HL-60/S4 (cell line): ENCODE data around the gene IRAK2.
"Not testable (repeated sequence)": the region's sequence is repeated elsewhere in the genome, so short reads cannot be mapped to it uniquely, and the experiment has no call there.

Experiments
- in situ Hi-C: fragments of 300-500 bp; cut with MboI; formaldehyde crosslinking; loops from 2 replicates; pipeline ENCODE4 v1.14.3; 2022; ENCODE audit warnings: low sequenced_read_pairs

The IRAK2 gene, protein sequence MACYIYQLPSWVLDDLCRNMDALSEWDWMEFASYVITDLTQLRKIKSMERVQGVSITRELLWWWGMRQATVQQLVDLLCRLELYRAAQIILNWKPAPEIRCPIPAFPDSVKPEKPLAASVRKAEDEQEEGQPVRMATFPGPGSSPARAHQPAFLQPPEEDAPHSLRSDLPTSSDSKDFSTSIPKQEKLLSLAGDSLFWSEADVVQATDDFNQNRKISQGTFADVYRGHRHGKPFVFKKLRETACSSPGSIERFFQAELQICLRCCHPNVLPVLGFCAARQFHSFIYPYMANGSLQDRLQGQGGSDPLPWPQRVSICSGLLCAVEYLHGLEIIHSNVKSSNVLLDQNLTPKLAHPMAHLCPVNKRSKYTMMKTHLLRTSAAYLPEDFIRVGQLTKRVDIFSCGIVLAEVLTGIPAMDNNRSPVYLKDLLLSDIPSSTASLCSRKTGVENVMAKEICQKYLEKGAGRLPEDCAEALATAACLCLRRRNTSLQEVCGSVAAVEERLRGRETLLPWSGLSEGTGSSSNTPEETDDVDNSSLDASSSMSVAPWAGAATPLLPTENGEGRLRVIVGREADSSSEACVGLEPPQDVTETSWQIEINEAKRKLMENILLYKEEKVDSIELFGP

DNA sequence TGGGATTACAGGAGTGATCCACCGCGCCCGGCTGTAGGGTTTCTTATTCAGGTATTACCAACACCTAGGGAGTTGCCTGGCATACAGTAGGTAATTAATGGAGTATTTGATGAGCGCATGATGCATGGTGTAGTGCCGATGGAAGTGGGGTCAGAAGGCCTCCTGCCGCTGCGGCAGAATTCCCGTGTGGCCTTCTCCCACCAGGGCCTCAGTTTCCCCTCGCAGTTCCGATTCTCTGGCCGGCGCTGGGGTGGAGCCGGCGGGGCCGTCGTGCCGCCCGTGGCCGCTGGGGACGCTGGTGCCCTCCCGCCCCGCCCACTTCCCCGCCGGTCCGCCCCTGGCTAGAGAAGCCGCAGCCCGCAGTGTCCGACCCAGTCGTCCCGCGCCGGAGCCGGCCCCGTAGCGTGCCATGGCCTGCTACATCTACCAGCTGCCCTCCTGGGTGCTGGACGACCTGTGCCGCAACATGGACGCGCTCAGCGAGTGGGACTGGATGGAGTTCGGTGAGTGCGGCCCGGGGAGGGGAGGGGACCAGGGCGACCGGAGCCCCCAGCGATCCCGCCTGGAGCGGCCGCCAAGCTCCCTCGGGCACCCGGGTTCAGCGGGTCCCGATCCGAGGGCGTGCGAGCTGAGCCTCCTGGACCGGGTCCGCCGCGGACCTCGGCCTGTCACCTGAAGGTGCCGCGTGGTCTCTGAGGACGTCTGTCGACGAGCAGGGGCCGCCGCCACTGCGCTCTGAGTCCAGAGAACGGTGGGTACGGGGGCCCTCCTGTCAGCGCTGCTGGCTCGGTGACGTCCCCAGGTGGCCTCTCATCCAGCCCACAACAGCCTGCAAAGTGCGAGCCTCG, at the start of gene IRAK2:
Gene IRAK2, plus strand, starts transcription at position 374 of the 848 bp plus-strand sequence. Its CDS starts 36 bp downstream, at position 410.
- in situ Hi-C loops = no loop called here

DNA sequence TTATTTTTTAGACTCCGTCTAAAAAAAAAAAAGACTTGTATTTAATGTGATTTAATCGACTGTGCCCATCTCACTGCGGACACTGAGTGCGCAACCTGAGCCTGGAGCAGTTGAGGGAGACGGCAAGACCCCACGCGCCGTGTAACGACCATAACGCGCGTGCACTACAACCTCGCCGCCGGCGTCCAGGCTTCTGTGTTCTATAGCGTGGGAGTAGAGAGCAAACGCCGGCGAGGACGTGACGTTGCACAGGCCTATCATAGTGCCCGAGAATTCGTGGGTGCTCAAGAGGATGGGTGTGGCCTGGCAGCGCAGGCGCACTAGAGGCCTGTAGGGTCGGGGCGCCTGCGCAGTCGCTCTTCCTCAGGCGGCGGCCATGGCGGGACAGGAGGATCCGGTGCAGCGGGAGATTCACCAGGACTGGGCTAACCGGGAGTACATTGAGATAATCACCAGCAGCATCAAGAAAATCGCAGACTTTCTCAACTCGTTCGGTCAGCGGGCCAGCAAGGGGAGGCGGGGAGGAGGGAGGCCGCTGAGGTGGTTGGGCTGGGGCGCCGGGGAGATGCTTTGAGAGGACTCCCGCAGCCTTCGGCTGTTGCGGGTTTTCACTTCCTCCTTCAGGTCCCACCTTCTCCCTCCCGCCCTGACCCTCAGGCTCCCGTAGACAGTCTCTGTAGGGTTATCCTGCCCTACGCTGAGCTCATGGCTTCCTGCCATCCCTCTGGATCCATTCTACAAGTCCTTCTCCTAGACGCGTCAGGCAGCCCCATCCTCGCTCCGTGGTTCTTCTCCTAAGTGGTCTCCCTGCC, 49.2 kb upstream of the IRAK2 start, which contains the start of gene BRK1:
Gene BRK1, plus strand, starts transcription at position 350 of the 812 bp plus-strand sequence. Its CDS starts 27 bp downstream, at position 377.
- in situ Hi-C loops = no loop called here

DNA sequence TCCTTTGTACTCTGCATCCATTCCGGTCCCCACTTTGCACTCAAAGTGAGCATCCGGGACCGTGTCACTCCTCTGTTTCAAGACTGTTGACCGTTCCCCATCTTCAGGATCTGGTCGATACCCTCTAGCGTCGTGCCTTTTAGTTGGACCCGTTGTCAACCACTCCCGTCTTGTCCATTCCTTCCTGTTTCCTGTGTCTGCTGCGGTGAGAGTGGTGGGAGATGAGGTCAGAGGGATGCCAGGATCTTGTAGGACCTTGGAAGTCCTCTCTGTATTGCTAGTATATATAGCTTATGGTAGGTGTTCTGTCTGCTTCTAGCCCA, 48.6 kb upstream of the IRAK2 start:
- in situ Hi-C loops = no loop called here

DNA sequence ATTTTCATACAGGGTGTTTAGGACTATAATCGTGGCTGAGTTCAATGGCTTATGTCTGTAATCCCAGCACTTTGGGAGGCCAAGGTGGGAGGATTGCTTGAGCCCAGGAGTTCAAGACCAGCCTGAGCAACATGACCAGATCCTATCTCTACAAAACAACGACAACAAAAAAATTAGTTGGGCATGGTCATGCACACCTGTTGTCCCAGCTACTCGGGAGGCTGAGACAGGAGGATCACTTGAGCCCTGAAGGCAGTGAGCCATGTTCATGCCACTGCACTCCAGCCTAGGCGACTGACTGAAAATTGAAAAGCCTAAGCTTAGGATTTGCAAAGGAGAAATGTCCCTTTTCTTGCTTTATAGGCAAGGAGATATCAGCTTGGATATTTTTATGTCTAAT, 47.8 kb upstream of the IRAK2 start:
- in situ Hi-C loops = no loop called here

DNA sequence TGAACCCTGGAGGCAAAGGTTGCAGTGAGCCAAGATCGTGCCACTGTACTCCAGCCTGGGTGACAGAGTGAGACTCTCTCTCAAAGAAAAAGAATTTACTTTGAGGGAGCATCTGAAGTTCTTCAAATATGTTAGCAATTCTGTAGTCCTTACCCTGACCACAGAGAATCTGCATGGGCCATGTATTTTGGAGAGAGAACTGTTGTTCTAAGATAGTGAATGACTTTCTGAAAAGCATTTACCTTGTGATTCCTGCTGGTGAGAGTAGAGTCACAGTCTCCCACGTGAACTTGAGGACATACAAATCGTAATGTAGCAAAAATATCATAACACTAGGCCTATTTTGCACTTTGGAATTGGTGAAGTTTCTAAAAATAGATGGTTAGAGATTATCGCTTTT, 45.3 kb upstream of the IRAK2 start:
- in situ Hi-C loops = no loop called here

DNA sequence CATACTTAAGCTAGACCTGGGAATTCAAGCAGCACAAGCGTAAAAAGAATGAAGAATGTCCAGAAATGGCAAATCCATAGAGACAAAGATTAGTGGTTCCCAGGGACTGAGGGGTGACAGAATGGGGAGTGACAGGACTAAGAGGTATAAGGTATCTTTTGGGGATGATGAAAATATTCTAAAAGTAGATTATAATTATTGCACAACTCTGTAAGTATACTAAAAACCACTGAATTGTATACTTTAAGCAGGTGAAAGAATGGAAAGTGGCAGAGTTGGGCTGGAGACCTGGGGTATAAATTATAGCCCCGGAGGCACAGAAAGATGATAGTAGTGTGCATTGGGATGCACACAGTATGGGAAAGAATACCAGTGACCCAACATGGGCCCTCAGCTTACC, 43.7 kb upstream of the IRAK2 start:
- in situ Hi-C loops = no loop called here

DNA sequence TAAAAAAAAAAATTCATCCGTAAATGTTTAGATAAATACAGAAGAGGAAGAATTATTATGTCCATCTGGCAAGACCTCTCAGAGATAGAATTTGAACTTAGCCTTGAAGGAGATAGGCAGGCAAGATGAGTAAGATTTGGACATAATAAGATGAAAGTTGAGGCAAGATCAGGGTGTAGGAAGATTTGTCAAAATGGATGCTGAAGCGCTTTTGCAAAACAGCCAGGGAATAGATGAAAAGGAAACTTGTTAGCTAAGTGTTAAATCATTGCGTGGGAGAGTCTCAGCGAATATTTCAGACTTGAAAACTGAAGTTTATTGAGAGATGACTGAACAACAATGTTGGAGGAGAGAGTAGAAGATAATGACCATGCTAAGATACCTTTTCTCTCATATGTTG, 42.0 kb upstream of the IRAK2 start:
- in situ Hi-C loops = no loop called here

DNA sequence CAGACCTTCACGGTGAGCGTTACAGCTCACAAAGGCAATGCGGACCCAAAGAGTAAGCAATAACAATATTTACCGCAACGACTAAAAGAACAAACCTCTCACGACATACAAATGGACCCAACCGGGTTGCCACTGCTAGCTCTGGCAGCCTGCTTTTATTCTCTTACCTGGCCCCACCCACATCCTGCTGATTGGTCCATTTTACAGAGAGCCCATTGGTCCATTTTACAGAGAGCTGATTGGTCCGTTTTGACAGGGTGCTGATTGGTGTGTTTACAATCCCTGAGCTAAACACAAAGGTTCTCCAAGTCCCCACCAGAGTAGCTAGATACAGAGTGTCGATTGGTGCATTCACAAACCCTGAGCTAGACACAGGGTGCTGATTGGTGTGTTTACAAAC, 28.8 kb upstream of the IRAK2 start:
- in situ Hi-C loops = not testable (repeated sequence)

DNA sequence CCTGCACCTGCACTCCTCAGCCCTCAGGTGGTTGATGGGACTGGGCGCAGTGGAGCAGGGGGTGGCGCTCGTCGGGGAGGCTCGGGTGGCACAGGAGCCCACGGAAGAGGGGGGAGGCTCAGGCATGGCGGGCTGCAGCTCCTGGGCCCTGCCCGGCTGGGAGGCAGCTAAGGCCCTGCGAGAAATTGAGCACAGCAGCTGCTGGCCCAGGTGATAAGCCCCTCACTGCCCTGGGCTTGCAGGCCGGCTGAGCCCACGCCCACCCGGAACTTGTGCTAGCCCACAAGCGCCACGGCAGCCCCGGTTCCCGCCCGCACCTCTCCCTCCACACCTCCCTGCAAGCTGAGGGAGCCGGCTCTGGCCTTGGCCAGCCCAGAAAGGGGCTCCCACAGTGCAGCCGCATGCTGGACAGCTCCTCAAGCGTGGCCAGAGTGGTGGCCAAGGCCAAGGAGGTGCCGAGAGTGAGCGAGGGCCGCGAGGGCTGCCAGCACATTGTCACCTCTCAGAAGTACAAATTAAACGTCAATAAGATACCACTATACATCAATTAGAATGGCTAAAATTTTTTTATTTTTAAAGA, 28.2 kb upstream of the IRAK2 start:
- in situ Hi-C loops = no loop called here

DNA sequence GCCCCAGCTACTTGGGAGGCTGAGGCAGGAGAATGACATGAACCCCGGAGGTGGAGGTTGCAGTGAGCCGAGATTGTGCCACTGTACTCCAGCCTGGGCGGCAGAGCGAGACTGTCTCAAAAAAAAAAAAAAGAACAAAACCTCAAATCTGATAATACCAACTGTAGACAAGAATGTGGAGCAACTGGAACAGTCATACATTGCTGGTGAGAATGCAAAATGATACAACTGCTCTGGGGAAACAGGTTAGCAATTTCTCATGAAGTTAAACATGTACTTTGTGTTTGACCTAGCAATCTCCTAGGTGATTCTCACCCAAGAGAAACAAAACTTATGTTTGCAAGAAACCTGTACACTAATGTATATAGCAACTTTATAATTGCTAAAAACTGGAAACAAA, 27.5 kb upstream of the IRAK2 start:
- in situ Hi-C loops = no loop called here

DNA sequence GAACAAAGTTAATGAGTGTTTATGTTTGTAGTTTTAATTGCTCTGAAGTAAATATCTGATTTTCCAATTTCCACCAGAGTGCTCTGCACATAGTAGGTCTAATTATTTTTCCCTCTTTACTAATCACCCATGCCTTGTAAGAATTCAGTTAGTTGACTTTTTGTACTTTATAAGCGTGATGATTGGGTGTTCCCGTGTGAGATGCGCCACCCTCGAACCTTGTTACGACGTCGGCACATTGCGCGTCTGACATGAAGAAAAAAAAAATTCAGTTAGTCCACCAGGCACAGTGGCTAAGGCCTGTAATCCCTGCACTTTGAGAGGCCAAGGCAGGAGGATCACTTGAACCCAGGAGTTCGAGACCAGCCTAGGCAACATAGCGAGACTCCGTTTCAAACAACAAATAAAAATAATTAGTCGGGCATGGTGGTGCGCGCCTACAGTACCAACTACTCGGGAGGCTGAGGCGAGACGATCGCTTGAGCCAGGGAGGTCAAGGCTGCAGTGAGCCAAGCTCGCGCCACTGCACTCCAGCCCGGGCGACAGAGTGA, 23.6 kb upstream of the IRAK2 start:
- in situ Hi-C loops = no loop called here

DNA sequence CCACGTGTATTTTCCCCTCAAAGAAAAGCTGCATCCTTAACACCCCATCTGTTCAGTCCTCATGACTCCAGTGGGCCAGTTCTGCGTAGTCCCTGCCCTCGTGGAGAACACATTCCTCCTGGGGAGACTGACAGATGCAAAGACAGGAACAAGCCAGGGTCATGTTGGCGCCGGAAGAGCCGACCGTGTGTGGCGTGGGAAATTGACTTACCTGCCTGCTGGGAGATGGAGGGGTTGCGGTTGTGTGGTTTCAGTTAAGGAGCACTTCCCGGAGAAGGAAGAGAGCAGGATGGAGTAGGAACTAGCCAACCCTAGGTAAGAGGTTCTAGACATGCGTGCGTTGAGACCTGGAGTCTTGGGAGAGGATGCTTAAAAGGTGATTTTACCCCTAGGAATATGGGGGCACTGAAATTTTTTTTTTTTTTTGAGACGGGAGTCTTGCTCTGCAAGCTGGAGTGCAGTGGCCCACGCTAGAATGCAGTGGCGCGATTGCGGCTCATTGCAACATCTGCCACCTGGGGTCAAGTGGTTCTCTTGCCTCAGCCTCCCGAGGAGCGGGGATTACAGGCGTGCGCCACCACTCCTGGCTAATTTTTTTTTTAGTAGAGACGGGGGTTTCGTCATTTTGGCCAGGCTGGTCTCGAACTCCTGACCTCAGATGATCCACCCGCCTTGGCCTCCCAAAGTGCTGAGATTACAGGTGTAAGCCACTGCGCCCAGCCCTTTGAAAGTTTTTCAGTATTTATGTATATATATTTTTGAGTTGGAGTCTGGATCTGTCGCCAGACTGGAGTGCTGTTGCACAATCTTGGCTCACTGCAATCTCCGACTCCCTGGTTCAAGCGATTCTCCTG, 21.8 kb upstream of the IRAK2 start:
- in situ Hi-C loops = no loop called here

DNA sequence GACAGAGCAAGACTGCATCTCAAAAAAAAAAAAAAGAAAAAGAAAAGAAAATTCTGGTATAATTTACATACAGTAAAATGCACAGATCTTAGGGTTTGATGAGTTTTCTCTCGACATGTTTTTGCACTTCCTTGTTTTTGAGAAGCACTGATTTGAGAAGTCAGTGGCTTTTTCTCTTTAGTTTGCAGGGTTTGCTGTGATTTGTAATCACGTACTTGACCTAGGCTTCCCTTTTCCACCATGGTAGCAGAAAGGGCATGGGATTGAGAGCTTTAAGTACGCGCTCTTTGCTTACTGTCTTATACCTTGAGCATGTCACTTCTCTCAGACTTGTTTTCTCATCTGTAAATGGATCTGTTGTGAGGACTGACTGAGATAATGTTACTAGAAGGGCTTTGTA, 19.0 kb upstream of the IRAK2 start:
- in situ Hi-C loops = no loop called here

DNA sequence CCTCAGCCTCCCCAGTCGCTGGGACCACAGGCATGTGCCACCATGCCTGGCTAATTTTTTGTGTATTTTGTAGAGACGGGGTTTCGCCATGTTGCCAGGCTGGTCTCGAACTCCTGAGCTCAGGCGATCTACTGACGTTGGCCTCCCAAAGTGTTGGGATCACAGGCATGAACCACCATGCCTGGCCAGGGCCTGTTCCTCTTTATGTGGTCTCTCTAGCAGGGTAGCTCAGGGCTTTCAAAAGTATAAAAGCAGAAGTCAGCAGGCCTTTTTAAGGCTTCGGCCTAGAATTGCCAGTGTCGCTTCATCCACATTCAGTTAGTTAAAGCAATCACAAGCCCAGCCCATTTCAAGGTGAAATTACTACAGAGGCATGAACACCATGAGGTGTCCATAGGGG, 15.5 kb upstream of the IRAK2 start:
- in situ Hi-C loops = no loop called here

DNA sequence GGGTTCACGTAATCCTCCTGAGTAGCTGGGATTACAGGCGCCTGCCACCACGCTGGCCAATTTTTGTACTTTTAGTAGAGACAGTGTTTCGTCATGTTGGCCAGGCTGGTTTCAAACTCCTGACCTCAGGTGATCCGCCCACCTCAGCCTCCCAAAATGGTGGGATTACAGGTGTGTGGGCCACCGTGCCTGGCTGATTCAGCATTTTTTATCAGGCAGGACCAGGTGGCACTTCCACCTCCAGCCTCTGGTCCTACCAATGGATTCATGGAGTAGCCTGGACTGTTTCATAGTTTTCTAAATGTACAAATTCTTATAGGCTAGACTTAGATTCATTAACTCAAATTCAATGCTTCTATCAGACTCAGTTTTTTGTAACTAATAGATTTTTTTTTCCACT, 13.7 kb upstream of the IRAK2 start:
- in situ Hi-C loops = no loop called here

DNA sequence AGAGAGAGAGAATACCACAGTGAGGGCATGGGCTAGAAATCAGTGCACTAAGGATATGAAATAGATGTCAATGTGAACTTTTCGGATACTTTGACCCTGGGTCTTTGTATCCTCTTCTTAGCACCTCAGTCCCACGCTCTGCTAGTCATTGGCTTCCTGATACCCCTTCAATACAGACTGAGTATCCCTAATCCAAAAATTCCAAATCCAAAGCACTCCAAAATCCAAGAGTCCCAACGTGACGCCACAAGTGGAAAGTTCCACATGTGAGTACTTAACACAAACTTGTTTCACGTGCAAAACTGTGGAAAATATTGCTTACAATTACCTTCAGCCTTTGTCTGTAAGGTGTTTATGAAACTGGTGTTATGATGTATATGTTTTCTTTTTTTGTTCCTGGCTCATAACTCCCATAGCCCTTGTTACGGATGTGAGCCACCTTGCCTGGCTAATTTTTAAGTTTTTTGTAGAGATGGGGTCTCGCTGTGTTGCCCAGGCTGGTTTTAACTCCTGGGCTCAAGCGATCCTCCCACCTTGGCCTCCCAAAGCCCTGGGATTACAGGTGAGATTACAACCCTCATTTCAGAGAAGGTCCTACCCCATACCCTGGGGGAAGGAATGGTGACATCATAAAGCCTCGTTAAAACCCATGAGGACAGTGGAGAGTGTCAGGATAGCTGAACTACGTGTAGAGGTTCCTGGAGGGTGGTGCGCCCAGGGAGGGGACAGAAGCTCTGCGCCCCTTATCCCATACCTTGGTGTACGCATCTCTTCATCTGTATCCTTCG, 10.2 kb upstream of the IRAK2 start:
- in situ Hi-C loops = no loop called here

DNA sequence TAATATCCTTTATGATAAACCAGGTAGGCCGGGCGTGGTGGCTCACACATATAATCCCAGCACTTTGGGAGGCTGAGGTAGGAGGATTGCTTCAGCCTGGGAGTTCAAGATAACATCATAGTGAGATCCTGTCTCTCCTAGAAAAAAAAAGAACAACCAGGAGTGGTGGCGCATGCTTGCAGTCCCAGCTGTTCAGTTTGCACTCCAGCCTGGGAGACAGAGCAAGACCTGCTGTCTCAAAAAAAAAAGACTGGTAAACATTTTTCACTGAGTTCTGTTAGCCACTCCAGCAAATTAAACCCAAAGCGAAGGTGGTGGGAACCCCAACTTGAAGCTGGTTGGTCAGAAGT, 9.6 kb upstream of the IRAK2 start:
- in situ Hi-C loops = no loop called here

DNA sequence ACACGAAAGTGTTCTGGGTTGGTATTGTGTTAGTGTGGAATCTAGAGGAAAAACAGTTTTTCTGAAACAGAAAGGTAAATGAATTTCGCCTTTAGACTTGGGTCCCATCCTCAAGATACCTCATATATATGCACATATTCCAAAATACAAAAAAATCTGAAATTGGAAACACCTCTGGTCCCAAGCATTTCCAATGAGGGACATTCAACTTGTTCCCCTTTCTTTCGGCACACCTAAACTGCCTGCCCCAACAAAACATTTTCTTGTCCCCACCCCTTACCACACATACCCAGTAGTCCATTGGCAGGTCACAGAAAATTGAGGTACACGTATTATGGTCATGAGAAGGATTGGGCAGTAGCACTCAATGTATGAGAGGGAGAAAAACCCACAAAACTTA, 9.1 kb upstream of the IRAK2 start:
- in situ Hi-C loops = no loop called here

DNA sequence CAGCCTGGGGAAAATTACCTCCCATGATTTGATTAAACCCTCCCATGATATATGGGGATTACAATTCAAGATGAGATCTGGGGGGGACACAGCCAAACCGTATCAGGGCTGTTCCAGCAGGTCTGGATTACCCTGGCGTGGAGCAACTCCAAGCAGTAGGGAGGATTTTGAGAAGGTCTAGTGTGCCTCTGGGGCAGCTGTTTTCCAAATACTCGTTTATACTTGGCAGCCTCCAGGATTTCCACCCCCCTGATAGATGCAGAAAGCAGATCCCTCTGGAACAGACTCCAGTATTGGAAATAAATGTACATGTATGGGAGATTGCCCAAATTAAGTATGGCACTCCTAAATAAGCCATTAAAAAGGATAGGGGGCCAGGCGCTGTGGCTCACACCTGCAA, 7.7 kb upstream of the IRAK2 start:
- in situ Hi-C loops = no loop called here
